Astrocyte (in vitro differentiated cells and primary cell): ENCODE results near the gene LAMA3.

ENCODE experiments used
- EZH2 ChIP-seq: IDR thresholded peaks from 2 replicates; pipeline ENCODE4 v1.6.1; 2012; ENCODE audit warnings: mild to moderate bottlenecking, low read length, inconsistent platforms; ENCODE audit not compliant: insufficient read depth
- TF ChIP-seq, protein P1 (sequence below): IDR thresholded peaks from 2 replicates; pipeline ENCODE4 v1.5.1; 2011; ENCODE audit warnings: low read depth, mild to moderate bottlenecking, inconsistent platforms, low read length, moderate library complexity; ENCODE audit not compliant: insufficient read depth

DNA sequence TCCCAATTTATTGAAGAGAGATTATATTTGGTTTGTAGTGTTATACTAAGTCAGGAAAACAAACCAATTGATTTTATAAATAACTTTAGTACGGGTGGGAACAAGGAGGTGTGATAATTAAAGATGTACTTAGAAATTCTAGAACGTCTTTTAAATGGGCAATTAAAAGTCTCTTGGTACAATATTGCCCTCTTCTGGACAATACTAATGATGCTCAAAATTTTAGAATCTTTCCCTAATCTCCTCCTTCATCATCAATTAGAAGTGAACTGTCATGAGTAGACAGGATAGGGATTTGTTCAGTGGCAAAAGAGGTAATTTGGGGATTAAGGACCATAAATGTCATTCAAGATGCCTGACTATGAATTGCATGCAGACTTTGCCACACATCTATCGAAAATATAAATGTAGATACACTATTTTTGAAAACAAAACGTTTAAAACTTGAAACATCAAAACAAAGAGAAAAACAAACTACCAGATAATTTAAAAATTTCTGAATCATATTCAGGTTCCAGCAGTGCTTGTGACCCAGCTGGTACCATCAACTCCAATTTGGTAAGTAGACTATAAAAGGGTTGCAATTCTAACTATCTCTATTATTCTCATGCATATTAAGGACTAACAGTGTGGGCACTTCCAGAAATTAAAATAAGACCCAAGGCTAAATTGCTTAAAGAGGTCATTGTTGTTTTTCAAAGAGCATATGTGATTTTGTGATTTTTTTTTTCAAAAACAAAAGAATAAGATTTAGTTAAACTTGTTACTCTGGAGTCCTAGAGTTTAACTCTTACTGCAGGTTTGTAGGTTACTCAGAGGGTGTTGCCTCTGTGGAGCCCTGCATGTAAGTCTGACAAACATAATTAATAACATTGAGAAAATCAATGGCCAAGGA, 123.5 kb downstream of the LAMA3 start:
- TF ChIP-seq, protein P1, sequence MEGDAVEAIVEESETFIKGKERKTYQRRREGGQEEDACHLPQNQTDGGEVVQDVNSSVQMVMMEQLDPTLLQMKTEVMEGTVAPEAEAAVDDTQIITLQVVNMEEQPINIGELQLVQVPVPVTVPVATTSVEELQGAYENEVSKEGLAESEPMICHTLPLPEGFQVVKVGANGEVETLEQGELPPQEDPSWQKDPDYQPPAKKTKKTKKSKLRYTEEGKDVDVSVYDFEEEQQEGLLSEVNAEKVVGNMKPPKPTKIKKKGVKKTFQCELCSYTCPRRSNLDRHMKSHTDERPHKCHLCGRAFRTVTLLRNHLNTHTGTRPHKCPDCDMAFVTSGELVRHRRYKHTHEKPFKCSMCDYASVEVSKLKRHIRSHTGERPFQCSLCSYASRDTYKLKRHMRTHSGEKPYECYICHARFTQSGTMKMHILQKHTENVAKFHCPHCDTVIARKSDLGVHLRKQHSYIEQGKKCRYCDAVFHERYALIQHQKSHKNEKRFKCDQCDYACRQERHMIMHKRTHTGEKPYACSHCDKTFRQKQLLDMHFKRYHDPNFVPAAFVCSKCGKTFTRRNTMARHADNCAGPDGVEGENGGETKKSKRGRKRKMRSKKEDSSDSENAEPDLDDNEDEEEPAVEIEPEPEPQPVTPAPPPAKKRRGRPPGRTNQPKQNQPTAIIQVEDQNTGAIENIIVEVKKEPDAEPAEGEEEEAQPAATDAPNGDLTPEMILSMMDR: peak; percentile 54
- no peak for TF ChIP-seq EZH2
